GM12875 (cell line): Measurements from ENCODE around the gene CXorf66.
"Not testable (repeated sequence)": the region's sequence is repeated elsewhere in the genome, so short reads cannot be mapped to it uniquely, and the experiment has no call there.

Experiments used
- H3K4me3 ChIP-seq: one replicate; pipeline ENCODE4 v1.5.1; 2011; ENCODE audit warnings: low read depth, low read length, control low read depth
- TF ChIP-seq, protein P1 (sequence below): IDR thresholded peaks from 2 replicates; pipeline ENCODE4 v1.5.1; 2011; ENCODE audit warnings: low read depth, mild to moderate bottlenecking, control low read depth, inconsistent platforms, low read length, moderate library complexity, borderline replicate concordance; ENCODE audit not compliant: insufficient read depth

The CXorf66 gene

DNA sequence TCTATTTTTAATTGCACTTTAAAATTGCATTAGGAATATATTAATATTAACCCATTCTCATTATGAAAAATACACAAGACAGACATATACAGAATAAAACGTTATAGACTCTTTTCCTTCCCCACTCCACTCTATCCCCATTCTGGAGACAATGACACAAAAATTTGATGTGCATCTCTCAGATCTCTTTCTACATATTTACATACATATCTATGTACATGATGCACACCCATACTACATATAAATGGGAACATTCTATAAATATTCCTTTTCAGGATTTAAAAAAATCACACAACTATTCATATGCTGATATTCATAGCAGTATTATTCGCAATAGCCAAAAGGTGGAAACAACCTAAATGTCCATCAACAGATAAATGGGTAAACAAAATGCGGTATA, 2.4 kb upstream of the CXorf66 start:
- TF ChIP-seq, protein P1, sequence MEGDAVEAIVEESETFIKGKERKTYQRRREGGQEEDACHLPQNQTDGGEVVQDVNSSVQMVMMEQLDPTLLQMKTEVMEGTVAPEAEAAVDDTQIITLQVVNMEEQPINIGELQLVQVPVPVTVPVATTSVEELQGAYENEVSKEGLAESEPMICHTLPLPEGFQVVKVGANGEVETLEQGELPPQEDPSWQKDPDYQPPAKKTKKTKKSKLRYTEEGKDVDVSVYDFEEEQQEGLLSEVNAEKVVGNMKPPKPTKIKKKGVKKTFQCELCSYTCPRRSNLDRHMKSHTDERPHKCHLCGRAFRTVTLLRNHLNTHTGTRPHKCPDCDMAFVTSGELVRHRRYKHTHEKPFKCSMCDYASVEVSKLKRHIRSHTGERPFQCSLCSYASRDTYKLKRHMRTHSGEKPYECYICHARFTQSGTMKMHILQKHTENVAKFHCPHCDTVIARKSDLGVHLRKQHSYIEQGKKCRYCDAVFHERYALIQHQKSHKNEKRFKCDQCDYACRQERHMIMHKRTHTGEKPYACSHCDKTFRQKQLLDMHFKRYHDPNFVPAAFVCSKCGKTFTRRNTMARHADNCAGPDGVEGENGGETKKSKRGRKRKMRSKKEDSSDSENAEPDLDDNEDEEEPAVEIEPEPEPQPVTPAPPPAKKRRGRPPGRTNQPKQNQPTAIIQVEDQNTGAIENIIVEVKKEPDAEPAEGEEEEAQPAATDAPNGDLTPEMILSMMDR: no peak
- H3K4me3 ChIP-seq: no peak overlapping the region

DNA sequence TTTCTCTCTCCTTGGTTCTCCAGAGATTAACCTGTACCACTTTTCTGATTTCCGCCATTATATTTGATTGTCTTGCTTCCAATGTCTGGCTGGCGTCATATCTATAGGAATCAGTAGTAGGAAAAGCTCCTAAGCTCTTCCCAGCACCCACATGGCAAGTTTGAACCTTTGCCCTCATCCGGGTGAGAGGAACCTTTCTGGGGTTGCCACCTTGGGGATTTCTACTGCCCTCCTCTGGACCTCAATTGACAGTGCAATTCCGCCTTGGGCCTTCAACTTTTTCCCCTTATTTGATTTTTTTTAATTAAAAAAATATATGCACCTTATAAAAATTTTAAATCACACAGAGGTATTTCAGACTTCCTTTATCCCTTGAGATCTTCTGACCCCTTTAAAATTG, 2.0 kb upstream of the CXorf66 start:
- TF ChIP-seq, protein P1: peak; percentile 33; the same call in 1 of the 2 replicates
- no peak overlapping the region for H3K4me3 ChIP-seq

DNA sequence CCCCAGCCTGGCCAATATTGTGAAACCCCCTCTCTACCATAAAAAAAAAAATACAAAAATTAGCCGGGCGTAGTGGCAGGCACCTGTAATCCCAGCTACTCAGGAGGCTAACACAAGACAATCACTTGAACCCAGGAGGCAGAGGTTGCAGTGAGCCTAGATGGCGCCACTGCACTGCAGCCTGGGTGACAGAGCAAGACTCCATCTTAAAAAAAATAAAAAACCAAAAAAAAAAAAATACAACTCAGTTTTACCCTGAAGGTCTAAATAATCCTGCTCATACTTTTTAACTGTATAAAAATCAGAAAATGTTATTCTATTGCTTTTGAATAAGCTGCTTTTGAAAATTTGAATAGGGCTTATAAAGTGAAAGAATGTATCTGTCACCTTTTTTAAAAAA, 838 bp upstream of the CXorf66 start:
- not testable (repeated sequence) for H3K4me3 ChIP-seq
- TF ChIP-seq, protein P1: peak; percentile 12; the same call in 1 of the 2 replicates

DNA sequence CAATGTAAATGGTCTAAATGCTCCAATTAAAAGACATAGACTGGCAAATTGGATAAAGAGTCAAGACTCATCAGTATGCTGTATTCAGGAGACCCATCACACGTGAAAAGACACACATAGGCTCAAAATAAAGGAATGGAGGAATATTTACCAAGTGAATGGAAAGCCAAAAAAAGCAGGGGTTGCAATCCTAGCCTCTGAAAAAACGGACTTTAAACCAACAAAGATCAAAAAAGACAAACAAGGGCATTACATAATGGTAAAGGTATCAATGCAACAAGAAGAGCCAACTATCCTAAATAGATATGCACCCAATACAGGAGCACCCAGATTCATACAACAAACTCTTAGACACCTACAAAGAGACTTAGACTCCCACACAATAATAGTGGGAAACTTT, 4.2 kb downstream of the CXorf66 start:
- not testable (repeated sequence) for H3K4me3 ChIP-seq

DNA sequence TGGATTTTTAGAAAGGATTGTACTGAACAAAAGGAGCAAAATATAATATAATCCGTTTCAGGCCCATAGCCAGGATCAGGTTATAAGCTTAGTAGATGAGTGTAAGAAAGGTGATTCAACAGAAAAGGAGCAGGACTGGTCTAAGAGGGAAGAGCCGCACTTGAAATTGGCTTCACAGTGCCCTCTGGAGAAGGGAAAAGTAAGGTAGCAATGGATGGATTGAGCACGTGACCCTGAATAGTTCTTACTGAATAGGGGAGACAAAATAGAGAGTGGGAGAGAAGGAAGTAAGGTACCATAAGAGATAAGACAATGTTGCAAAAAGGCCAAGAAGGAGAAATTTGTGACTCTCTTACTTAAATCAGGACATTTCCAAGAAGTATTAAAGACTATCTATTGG, 15.6 kb downstream of the CXorf66 start:
- no peak overlapping the region for H3K4me3 ChIP-seq
- TF ChIP-seq, protein P1: no peak

DNA sequence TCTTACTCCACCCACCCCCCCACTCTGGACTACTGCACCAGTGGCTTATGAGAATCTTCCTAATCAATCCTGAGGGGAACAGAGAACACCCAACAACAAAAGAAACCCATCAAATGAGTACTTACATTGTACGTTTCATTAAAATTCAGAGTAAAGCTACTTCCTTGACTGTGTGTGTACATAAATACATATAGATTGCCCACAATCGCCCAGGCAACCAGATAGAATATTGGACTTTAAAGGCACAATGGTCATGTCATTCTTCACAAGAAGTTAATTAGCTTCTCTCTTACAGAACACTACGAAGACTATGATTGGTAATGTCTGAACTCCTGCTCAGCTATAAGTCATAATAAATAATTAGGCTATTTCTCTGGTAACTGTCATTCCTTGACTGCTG, 20.2 kb downstream of the CXorf66 start:
- TF ChIP-seq, protein P1: no peak
- H3K4me3 ChIP-seq: no peak overlapping the region

DNA sequence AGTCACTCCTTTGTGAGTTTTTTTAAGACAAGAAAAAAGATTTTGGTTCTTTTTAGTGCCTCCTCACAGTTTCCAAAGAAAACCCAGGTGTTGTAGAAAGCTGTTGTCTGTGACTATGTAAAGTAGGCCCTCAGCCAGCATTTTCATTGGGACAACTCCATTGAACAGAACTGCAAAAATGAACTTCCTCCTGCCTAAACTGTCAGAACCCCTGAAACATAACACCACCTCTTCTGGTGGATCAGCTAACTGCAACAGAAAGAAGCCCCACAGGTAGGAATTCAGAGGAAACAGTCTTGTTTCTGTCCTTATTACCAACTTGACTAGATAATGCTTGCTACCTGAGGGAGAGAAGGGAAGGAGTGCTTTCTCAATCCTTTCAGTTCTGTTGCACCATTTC, 29.1 kb downstream of the CXorf66 start:
- no peak overlapping the region for H3K4me3 ChIP-seq
- TF ChIP-seq, protein P1: 0 out of 2 replicates have a peak, but pooled peaks have one; percentile 1

DNA sequence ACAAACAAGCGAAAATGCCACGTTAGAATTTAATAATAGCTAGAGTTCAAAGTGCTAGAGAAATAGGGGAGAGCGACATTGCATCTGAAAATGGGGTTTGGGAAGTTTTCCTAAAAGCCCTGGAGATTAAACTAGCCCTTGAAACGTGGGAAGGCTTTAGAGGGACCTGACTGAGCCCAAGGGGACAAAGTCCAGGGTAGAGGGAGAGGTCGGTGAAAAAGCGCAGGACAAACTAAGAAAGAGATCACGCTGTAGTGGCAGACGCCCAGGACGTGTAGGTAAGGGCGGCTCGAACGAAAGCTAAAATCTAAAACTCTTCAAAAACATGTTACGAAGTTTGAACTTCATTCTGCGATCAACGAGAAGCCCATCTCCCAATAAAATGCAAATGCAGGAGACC, 31.4 kb downstream of the CXorf66 start:
- no peak overlapping the region for H3K4me3 ChIP-seq
- TF ChIP-seq, protein P1: no peak
